GM21528 (cell line): ENCODE measurements around the gene ARFIP1.
"Not testable (repeated sequence)": the region's sequence is repeated elsewhere in the genome, so short reads cannot be mapped to it uniquely, and the experiment has no call there.

ENCODE experiments used
- ATAC-seq: cut with Tn5 transposase; IDR thresholded peaks from one replicate; pipeline ENCODE4 v1.9.1; 2021; ENCODE audit warnings: mild to moderate bottlenecking, moderate library complexity; ENCODE audit not compliant: unreplicated experiment, low FRiP score

Gene ARFIP1

GRCh38 chr4:152779513-152780266, at the start of gene ARFIP1, which contains the start of gene TIGD4:
ARFIP1 (plus strand) TSS chr4:152779954; CDS start chr4:152829634, 49,680 bp downstream.
TIGD4 (minus strand) TSS chr4:152779730; CDS start chr4:152771004, 8,726 bp downstream.
- peak; percentile 97 for ATAC-seq

- no peak for ATAC-seq
Observed at GRCh38 chr4:152731997-152732396, 47.8 kb upstream of the ARFIP1 start.

GRCh38 chr4:152734015-152734698, 45.6 kb upstream of the ARFIP1 start:
- no peak for ATAC-seq

- ATAC-seq = no peak
Observed at GRCh38 chr4:152734699-152735050, 45.1 kb upstream of the ARFIP1 start.

DNA sequence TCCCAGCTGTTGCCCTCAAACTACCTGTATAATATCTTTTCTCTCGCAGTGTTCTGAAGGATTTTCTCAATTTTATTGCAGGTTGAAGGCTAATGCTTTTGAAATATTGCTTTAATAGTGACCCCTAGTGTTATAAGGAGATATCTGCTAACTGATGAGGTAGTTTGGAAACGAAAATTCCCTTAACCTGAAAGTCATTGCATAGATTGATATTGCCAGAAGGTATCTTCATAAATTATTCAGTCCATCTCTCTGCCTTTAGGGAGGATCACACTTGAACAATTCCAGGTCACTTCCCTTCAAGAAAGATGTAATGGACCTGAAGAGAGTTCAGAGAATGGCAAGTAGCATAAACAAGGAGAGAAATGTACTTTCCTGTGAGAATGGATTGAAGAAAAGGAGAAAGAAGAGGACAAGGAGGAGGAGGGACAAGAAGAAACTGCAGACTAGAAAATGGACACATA, 44.3 kb upstream of the ARFIP1 start:
- ATAC-seq = no peak

DNA sequence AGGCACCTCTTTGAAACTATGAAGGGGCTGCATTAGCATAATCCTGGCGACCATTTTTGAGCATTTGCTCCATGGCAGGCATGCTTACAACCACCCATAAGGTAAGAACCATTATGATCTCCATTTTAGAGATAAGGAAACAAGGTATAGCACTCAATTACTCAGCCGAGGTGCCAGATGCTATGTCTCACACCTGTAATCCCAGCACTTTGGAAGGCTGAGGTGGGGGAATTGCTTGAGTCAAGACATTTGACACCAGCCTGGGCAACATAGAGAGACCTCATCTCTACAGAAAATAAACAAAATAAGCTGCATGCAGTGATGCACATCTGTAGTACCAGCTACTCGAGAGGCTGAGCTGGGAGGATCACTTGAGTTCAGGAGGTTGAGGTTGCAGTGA, 43.8 kb upstream of the ARFIP1 start:
- no peak for ATAC-seq

DNA sequence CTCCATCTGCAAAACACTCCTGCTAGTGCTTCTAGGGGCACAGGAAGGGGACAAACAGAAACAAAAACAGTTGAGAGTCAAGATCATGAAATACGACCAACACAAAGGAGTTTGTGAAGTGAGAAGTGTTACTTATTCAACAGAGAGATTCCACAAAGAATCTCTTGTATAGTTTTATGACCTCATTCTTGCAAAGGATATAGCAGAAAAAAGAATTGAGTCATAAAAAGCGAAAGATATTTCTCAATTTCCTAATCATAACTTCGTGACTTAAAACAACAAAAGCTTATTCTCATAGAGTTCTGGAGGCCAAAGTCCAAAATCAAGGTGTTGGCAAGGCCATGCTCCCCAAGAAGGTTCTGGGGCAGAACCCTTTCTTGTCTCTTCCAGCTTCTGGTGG, 40.9 kb upstream of the ARFIP1 start:
- no peak for ATAC-seq

- no peak for ATAC-seq
Observed at GRCh38 chr4:152747444-152747843, 32.3 kb upstream of the ARFIP1 start.

DNA sequence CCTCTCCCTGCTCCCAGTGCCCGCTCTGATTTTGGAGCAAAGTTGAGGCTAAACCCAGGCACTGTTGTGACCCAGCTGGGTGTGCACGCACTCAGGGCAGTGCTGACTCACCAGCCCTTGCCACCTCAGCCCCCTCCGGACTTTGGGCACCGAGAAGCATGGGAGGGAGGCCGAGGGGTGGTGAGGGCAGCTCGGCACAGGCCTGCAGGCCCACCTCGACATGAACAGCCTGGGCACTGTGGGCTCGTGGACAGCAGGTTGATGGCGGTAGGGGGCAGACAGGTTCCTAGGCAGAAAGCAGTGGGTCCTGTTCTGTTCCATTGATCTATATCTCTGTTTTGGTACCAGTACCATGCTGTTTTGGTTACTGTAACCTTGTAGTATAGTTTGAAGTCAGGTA, 31.1 kb upstream of the ARFIP1 start:
- ATAC-seq = no peak

DNA sequence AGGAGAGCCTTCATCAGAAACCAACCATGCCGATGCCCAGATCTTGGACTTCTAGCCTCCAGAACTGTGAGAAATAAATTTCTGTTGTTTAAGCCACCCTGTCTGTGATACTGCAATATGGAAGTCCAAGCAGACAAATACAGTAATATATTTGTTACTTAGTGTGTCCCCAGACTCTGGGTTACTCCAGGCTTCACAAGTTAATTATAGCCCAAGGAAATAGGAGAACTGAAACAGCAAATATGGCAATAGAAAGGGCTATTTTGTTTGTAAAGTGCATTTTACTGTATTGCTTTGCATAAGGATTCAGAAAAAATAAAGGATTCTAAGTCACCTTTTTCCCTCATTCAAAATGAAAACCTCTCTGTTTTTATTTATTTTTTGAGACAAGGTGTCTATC, 16.0 kb upstream of the ARFIP1 start:
- no peak for ATAC-seq

DNA sequence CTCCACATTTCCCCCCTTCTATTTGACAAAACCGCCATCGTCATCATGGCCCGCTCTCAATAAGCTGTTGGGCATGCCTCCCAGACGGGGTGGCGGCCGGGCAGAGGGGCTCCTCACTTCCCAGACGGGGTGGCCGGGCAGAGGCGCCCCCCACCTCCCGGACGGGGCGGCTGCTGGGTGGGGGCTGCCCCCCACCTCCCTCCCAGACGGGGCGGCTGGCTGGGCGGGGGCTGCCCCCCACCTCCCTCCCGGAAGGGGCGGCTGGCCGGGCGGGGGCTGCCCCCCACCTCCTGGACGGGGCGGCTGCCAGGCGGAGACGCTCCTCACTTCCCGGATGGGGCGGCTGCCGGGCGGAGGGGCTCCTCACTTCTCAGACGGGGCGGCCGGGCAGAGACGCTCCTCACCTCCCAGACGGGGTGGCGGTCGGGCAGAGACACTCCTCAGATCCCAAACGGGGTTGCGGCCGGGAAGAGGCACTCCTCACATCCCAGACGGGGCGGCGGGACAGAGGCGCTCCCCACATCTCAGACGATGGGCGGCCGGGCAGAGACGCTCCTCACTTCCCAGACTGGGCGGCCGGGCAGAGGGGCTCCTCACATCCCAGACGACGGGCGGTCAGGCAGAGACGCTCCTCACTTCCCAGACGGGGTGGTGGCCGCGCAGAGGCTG, 14.6 kb upstream of the ARFIP1 start:
- ATAC-seq = not testable (repeated sequence)

- ATAC-seq = peak; percentile 84
Observed at GRCh38 chr4:152771741-152772533, 7.8 kb upstream of the ARFIP1 start.

DNA sequence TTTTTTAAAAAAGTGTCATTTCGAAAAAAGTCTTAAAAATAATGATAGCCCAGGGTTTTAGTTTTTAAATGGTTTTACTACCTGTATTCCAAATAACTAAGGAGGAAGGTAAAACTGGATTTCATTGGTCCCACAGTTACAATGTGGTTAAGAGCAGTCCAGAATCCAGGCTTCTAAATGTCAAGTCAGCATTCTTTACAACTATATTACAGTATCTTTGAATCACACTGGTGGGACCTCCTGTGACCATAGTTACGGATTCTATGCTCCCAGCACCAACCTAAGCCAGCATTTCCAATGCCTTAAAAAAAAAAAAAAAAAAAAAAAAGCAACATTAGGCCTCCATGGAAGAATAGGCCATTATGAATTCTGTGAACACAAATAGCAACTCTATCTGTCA, 6.4 kb upstream of the ARFIP1 start:
- ATAC-seq = no peak

DNA sequence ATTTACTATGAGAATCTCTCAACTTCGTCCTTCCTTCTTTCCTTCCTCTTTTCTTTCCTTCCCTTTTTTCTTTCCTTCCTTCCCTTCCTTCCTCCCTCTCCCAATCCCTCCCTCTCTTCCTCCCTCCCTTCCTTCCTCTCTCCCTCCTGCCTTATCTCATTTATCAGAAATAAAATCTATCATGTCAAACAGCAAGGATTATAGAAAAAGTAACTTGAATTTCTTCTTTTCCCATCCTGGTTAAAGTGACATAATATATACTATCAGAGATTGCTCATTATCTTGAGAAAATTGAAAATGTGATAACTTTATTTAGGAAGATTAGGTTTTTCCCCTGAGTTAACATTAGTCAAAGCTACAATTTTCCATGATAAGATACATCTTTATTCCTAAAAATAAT, 5.8 kb upstream of the ARFIP1 start:
- no peak for ATAC-seq

GRCh38 chr4:152776352-152776751, 3.4 kb upstream of the ARFIP1 start:
- no peak for ATAC-seq

DNA sequence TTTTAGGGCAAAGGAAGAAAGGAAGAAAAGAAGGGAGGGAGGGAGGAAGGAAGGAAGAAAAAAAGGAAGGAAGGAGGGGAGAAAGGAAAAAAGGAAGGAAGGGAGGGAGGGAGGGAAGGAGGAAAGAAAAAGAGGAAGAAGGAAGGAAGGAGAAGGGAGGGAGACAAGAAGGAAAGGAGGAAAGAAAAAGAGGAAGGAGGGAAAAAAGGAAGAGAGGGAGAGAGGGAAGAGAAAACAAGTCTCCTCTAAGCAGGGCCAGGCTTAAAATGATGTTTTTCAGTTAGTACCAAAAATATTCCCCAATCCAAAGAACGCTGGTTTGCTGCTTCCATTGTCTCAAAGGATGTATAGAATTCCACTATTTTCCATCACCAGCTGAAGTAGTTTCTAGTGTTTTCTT, 2.3 kb upstream of the ARFIP1 start:
- ATAC-seq = no peak

DNA sequence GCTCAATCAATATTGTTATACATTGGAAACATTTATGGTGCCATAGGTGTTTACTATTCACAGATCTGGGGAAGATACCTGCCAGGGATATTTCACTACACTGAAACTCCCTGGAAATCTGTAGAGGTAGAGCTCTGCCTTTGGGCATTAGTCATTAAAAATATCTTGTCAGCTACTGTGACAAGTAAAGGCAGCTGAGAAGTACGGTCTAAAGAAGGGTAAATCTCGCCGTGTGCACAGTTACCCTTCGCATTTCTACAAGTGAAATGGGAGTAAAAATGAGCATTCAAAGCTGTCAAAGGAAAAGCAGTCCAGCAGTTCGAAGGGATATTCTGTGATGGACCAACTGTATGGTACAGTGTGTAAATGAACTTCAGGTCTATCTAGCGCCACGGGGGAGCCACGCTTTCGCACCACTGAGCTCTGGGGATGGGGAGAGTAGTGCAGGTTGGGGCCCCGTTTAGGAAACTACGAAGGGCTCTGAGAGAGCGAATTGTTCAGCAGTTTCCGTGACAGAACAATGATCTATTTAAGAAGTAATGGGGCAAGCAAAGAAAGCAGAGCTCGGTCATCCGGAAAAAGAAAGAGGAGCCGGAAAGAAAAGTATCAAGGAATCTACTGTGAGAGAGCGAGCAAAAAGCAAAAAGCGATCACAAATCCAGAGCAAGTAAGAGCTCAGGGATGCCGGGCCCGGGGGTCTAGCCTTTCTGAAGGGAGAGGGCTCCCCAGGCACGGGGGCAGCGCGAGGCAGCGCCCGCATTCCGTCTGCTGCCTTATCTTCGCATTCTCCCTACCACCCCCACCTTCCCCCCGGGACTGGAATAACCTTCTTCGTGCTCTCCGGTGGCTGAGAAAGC, 870 bp upstream of the ARFIP1 start:
- ATAC-seq = no peak

DNA sequence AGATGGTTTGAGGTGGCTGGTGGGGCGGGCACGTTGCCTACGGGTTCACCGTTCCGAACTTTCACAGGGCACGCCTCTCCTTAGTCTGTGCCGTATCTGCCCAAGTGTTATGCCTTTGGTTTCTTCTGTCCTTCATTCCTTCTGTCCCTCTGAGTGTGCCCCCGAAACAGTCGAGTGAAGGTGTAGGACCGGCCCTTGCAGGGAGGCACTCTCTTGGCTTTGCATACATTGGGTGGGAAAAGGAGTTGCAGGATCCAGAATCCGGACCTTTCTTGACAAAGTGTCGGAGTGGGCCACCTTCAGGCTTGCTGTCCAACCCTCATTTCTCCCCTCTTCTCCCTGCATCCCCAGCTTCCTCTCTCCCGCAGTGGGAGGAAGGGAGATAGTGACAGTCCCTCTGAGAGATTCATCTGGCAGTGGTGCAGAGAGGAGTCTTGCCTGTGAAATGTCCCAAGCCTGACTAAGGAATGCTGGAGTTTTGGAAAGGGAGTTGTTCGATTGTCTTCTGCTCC, 569 bp downstream of the ARFIP1 start:
- peak; percentile 42 for ATAC-seq

GRCh38 chr4:152784490-152785350, 5.0 kb downstream of the ARFIP1 start:
- ATAC-seq = no peak
